HG02884 (cell line): ENCODE measurements around the gene TPRG1.

Experiments used
- ATAC-seq: cut with Tn5 transposase; IDR thresholded peaks from one replicate; pipeline ENCODE4 v1.9.1; 2021; ENCODE audit warnings: mild to moderate bottlenecking, moderate library complexity; ENCODE audit not compliant: unreplicated experiment

TPRG1 gene, protein sequence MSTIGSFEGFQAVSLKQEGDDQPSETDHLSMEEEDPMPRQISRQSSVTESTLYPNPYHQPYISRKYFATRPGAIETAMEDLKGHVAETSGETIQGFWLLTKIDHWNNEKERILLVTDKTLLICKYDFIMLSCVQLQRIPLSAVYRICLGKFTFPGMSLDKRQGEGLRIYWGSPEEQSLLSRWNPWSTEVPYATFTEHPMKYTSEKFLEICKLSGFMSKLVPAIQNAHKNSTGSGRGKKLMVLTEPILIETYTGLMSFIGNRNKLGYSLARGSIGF

DNA sequence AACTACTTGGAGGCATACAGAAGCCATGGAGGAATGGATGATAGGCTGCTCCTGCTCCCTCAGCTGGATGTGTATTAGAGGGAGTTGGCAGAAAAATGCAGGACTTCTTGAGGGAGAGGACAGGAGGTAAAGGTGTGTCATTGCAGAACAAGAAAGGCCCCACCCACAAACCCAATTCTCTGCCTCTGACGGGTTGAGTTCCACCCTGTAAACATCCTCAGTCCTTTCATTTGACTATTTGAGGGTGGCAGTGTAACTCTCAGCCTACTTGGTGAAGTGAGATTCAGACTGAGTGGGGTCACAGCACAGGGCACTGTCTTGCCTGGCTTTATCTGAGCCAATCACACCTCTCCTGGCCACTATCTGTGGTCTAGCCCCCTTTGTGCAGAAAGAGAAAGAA lies at the start of gene TPRG1:
Gene TPRG1, plus strand, starts transcription at position 265 of the 400 bp plus-strand sequence. CDS start 35,414 bp downstream, outside the sequence.
- no peak for ATAC-seq

DNA sequence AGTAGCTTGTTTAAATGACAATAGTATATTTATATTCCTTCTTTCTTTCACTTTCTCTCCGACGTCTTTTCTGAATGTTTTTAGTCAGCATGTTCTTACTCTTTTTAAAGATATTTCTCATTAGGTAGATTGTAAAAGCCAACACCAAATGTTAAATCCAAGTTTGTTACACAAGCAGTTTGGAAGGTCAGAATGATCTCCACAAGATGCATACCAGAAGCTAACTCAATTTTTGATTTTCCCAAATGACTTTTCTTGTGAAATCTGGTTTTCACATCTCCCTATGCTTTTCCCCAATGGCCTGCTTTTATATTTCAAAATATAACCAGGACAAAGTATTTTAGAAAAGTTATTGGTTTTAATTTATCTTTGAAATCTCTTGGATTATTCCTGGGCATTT lies 49.7 kb upstream of the TPRG1 start:
- ATAC-seq = no peak

DNA sequence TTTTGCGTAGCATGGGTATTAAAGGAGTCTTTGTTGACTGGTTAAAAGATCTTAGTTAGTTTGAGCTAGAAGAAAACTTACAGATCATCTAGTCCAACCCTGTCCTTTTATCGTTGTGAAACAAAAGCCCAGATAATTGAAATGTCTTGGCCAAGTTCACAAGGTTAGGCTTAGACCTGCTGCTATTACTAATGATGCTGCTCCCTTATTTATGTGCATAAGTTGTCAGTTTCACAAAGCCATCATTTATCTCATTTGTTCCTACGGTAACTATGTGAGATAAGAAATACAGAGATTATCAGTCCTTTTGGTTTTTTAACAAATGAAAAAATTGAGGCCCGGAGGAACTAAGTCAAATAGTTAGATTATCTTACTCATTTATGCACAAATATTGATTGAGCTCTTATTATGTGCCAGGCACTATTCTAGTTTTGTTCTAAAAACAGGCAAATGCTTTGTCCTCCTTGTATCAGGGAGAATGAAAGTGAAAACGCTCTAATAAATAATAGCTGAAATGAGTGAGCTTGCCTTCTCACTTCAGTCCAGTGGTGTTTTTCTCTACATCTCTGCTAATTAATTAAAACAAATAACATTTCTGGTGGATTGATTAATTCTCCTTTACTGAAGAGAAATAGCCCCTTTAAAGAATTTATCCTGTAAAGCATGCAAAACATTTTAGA lies 49.1 kb upstream of the TPRG1 start:
- no peak for ATAC-seq

DNA sequence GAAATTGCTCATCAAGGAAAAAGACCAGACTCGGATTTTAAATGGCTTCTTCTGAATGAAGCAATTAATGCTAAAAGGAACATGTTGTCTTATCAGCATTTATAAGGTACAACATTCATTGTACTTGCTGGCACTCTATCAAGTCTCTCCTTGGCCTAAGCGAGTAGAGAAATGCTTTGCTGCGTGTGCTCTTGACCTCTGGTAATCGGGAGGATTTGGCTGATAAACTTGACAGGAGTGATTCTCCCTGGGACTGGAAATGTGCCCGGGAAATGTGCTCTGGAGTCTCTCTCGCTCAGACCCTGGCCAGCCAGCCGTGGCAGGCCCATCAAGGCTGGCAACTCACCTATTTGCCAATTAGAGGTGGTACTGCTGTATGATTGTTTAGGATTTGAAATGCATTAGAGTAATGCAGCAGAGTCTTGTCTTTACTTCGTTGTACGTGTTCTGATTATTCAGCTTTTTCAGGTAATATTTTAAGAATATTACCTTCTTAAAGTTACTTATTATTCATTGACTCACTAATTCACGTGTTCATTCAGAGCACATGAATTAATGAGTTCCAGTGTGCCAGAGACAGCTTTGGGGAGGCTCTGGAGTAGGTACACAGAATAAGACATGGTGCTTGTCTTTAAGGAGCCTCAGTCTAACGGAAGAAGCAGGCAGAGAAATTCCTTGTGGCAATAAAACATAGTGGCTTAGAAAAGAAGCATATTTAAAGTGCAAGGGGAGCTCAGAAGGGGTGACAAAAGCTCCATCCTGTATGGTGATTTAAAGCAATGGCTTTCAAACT lies 48.0 kb upstream of the TPRG1 start:
- no peak for ATAC-seq

DNA sequence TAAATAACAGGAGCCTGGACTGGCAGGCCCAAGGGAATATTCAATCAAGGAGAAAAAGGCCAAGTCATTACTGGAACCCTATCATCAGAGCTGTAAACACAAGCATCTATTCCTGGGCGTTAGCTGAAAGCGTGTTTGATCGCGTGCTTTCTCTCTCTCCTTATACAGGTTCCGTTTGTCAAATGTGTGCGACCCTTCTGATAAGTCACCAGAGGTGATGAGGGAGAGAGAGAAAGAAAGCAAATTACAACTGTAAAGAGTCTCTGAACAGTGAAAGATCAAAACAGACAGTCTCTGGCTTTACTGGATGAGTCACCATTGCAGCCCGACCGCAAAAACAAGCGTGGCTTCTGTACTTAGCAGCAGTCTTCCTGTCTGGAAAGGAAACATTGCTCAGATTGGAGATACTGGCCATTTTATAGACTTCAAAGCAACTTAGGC lies 39.5 kb upstream of the TPRG1 start:
- ATAC-seq = peak; percentile 98

DNA sequence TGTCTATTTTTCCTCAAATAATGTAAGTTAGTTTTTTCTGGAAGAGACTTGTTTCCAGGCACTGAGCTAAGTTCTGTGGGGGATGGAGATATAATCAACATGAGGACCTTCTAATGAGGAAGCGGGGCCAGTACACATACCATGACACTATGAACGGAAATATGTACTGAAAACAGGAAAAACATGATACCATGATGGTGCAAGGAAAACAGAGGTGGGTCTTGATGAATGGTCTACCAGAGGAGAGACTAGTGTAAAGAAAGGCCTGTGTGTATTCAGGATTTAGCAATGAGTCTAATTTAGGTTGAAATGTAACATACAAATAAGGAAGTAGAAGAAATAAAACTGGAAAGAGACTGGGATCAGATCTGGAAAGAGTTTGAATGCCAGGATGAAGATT lies 38.9 kb upstream of the TPRG1 start:
- no peak for ATAC-seq

DNA sequence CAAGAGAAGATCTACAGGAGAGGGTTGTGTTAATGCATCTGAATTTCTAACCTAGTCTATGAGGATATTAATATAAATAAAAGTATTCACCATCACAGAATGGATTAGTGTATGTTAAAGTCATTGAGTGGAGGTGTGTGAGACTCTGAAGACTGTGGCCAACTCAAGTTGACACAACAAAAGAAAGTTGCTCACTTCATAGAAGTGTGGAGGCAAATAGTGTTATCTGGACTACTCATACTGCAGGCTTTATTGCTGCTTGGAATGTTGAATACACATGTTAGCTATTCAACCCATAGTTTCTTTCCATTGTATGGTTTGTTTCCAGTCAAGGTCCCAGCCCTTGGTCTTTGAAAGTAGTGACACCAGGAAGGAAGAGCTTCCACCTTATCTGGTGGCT lies 38.0 kb upstream of the TPRG1 start:
- ATAC-seq = no peak

DNA sequence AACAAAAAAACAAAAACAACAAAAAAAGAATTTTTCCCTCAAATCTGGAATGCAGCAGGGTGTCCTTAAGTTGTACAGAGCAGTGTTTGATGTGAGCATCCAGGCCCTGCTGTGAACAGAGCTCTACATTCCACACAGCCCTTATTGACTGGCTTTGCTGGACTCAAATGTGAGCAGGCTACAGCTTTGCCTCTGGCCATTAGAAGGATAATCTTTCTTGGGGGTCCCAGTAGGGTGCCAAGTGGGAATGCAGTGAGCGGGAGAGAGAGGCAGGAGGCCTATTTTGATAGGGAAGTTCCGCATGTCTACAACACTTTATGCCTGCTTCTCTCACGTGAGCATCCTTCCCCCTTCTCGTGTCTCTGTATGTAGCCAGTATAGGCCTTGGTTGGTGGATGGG lies 34.4 kb upstream of the TPRG1 start:
- no peak for ATAC-seq

DNA sequence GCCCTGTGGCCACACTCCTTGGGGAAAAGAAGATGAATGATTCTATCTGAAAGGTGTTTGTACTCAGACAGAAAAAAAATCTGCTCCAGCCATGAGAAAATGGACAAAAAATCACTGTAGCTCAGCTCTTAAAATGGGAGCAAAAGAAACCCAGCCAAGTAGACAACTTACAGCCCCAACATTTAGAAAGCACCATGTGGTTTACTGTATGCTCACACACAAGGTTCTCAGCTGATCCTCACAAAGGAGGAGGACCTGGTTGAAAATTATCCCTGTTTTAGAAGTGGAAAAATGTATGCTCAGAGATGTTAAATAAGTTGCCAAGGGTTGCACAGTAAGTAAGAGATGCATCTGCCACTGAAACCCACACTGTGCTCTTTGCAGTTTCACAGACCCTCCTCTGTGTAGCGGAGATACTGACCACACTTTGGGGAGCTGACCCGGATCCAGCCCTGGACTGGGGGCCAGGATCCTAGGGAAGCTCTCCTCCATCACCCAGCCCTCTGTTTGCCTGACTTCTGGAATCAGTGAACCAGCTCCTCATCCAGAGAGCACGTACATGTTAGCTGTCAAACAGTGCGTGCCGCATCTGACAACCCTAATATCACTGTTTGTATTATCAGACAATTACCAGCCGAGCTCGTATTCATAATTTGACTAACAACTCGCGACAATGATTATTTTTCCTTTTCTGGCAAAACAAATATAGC lies 32.7 kb upstream of the TPRG1 start:
- no peak for ATAC-seq

DNA sequence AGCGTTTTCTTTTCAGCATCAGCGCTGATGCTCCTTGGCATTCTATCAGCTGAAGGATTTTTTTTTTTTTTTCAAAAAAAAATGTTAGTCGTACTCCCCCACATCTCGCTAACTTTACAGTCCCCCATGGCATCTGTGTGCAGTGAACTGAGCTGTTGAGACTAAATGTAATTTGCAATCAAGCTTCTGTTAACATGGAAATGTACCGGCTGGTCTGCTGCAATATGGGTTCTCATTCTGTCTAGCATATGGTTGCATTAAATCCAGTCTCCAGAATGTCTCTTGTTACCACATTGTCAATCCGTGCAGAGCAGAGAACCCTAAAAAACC lies 32.2 kb upstream of the TPRG1 start:
- ATAC-seq = no peak

DNA sequence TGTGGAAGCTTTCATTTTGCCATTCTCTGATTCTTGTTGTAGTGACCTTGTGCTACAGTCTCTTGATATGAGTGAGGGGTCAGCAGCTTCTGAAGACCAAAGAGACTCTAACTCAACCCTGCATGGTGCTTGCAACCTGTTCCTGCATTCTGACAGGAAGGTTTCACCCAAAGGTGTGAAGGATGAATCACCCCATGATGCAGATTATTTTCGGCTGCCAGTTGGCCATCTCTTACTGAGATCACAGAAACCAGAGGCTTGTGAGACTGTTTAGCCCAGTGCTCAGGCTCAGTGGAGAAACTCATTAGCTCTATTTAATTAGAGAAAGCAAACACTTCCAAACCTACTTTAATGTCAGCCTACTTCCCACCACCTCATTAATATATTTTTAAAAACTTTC lies 29.2 kb upstream of the TPRG1 start:
- no peak for ATAC-seq

DNA sequence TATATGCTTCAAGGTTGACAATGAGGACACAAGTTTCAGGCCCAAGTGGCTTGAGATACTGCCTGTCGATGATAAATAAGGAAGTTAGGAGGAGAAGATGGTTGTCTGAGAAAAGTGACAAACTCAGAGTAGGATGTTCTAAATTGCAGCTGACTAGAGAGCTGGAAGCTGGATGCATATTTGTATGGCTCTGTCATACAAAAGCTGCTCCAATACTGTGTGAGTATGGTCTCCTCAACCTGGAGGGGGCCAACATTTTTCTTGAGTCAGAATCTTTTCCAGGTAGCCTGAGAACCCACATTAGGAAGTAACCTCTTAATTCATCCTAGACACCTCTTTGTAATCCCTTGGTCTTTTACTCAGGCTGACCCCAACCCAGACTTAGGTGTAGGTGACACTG lies 28.4 kb upstream of the TPRG1 start:
- ATAC-seq = no peak

DNA sequence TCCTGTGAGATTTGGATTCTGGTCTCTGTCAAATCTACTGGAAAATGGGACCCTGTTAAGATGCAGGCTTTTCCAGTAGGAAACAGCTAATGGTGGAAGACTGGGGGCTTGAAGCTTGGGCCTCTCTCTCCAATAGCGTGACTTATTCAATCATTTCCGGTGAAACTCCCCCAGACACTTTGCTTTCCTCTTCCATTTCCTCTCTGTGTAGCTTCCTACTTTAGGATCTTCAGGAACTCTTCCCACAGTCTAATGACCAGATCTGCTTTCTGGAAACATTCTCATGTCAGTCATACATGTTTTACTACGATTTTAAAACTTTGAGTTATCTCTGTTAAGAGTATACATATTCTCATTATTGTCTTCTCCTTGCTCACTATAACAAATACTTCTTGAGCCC lies 28.0 kb upstream of the TPRG1 start:
- ATAC-seq = no peak

DNA sequence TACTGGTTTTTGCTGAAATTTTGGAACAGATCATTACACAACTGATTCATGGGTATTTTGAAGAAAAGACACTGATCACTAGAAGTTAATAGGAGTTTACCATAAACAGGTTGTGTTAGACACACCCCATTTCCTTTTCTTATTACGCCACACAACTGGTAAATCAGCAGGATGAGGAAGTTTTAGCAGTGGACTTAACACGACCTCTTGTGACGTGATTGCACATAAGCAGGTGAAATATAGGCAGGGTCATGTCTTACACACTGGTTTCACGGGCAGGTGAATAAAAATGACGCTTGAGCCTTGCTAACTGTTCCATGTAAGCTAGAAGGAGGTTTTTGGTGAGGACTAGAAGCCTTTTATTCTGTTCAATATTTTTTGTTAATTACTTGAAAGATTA lies 27.1 kb upstream of the TPRG1 start:
- ATAC-seq = no peak

DNA sequence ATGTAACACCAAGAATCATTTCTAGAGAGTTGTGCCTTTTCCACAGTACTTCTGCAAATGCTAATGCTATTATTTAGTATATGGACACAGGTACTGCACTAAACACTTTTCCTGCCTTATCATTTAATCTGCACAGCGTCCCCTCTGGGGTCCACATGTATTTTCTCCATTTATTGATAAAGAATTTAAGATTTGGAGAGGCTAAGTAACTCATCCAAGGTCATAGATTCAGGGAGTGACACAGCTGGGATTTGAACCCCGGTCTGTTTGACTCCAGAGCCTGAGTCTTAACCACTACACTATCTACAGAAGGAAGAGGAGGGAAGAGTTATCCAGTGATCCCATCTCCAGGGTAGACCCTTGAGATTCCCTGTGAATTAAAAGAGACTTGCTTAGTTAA lies 24.9 kb upstream of the TPRG1 start:
- ATAC-seq = no peak

DNA sequence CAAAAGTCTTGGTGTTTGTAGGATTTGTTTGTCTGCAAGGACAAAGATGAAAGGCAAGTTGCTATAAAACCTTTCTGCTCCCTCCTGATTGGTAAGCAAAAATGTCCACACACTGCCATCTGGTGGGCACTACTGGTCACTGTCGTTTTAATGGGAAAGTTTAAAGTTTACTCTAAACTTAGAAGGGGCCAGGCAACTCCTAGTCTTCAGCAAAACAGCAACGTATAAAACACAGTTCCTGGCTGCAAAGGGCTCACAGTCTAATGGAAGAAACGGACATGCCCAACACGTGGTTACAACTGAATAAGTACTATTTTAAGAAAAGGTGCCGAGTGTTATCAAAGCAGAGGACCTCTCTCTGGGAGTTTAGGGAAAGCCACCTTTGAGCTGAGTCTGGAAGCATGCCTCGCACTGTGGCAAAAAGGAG lies 23.7 kb upstream of the TPRG1 start:
- ATAC-seq = no peak

DNA sequence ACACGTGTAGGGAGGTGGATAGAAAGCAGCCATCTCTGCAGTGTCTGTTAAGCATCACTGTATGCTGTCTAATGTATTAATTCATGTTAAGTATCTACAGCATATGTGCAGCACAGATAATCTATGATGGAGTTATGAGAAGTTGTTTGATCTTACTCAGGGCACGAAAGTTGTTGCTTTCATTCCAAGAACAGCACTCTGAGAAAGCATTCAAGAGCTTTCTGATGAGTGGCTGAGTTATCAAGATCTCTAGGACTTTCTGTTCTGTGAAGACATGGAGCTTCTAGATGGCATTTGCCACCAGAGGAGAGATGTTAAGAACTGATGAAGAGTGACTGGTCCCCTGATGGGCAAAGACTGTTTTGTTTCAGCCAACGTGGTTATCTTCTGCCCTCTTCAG lies 22.6 kb upstream of the TPRG1 start:
- no peak for ATAC-seq

DNA sequence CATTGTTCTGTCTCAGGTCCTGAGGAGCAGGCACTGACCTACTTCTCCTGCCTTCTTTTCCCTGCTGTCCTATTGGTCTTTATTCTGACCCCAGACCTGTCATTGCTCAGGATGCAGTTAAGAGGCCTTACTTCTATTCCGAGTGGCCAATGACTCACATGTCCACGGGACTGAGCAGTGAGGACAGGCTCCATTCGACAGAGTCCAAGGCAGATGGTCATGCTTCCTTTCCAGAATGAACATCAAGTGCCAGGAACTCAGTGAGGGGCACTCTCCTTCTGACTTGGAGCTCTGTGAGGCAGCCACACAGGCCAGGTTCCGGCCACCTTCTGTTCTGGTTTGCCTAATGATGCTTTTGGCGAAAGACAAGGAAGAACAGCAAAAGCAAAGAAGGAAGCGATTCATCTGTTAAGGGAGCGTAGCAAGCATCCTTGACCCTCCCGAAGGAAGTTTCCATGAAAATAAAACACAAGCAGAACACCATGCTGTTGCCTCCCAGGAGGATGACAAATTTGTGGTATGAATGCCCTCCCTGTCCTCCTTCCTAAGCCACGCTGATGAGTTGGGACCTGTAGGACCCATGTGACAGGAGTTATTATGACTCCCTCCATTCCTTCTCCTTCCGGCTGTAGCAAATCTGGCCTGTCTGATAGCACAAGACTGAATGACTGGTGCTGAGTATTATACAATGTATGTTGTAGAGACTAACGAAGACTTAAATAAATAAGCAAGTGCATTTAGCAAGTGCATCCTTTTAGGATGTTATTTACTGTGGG lies 14.4 kb upstream of the TPRG1 start:
- ATAC-seq = no peak

DNA sequence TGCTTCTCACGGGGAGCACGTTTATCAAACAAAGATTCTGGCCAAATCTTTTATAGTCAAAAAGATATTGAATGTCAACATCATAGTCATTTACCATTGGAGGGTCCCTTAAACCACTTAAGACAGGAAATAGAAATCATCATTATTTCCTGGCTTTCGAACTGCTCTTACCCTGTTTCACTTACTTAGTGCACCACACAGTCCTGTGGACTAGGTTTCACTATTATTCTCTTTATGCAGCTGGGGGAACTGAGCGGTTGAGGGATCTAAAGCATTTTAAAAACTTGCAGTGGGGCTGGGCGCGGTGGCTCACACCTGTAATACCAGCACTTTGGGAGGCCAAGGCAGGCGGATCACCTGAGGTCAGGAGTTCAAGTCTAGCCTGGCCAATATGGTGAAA lies 13.7 kb upstream of the TPRG1 start:
- no peak for ATAC-seq

DNA sequence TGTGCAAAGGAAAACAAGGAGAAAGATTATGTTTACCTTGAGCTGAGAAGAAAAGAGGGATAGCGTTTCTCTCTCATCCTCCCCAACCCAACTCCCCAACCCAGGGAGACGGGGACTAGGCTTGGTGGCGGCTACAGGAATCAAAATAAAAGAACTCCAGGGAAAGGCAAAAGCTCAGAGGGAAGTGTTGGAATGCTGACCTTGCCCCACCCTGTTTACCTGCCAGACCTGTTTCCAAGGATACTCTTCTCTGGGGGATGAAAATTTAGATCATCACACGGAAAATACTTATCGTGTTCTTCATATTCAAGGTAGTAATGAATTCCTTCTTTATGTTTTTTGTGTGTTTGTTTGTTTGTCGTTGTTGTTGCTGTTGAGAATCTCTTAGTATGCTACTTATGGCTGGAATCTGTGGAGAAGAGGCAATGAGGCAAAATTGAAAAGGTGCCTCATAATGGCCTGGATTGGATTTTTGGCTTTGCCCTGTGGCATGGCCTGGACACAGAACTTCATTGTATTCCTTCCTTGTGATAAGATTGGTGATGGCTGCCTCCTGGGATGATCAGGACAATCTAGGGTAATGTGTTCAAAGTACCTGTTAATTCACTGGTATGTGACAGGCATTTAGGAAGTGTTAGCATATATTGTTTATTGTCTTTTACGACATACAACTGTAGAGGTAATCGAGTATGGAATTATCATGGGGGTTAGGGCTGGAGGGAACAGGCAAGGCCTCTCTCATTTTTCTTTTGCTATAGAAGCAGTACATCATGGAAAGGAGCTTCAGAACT lies 11.1 kb upstream of the TPRG1 start:
- no peak for ATAC-seq
